Hepatocyte (in vitro differentiated cells): Measurements from ENCODE around the gene ZNF892.

Experiments
- EZH2 ChIP-seq: fragments of 200-600 bp; sonication (generic); IDR thresholded peaks from 2 replicates; pipeline ENCODE4 v1.6.1; 2016; ENCODE audit warnings: antibody characterized with exemption, mild to moderate bottlenecking, borderline replicate concordance
- TF ChIP-seq, protein P1 (sequence below): fragments of 200-600 bp; sonication (generic); IDR thresholded peaks from 2 replicates; pipeline ENCODE4 v1.5.1; 2016; ENCODE audit warnings: antibody characterized with exemption, mild to moderate bottlenecking; ENCODE audit not compliant: poor library complexity

- no peak for TF ChIP-seq EZH2
- TF ChIP-seq, protein P1, sequence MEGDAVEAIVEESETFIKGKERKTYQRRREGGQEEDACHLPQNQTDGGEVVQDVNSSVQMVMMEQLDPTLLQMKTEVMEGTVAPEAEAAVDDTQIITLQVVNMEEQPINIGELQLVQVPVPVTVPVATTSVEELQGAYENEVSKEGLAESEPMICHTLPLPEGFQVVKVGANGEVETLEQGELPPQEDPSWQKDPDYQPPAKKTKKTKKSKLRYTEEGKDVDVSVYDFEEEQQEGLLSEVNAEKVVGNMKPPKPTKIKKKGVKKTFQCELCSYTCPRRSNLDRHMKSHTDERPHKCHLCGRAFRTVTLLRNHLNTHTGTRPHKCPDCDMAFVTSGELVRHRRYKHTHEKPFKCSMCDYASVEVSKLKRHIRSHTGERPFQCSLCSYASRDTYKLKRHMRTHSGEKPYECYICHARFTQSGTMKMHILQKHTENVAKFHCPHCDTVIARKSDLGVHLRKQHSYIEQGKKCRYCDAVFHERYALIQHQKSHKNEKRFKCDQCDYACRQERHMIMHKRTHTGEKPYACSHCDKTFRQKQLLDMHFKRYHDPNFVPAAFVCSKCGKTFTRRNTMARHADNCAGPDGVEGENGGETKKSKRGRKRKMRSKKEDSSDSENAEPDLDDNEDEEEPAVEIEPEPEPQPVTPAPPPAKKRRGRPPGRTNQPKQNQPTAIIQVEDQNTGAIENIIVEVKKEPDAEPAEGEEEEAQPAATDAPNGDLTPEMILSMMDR: no peak
These were observed 27.0 kb downstream of the ZNF892 start for GRCh38 chr2:95234286-95234785.
